Esophagus muscularis mucosa (tissue), 2 donors: ENCODE results near the gene DUS4L.

Experiments used
- EP300 ChIP-seq: sonication (generic); formaldehyde crosslinking; IDR thresholded peaks from one replicate; pipeline ENCODE4 v1.6.1; 2017; ENCODE audit warnings: antibody characterized with exemption
- POLR2A ChIP-seq: fragments of 450-650 bp; IDR thresholded peaks from one replicate; pipeline ENCODE4 v1.6.1; 2017; ENCODE audit warnings: antibody characterized with exemption, moderate library complexity, mild to moderate bottlenecking, low read depth

DNA sequence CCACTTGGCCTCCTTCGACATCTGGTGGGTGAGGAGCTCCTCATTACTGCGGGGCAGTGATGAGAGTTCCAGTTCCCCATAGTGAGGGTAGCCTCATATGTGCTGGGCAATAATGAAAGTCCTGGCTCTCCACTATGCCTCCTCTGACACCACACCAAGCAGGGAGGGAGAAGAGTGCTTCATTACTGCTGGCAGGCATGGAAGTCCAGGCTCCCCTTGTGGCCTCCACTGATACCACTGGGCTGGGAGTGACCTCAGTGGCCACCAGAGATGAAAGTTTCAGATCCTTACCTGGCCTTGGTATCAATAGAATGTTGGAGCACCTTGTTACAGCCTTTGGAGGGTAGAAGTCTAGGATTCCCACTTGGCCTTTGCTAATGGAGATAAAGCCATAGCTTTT is 6.5 kb downstream of the DUS4L start:
- no peak for TF ChIP-seq POLR2A
- no peak for TF ChIP-seq EP300
